GM21526 (cell line): ENCODE measurements around the gene IL17RA.

Experiments used
- ATAC-seq: cut with Tn5 transposase; IDR thresholded peaks from one replicate; pipeline ENCODE4 v1.9.1; 2021; ENCODE audit warnings: moderate library complexity; ENCODE audit not compliant: unreplicated experiment, low FRiP score

Gene IL17RA

GRCh38 chr22:17149076-17149815 is 64.4 kb downstream of the IL17RA start:
- no peak for ATAC-seq

- ATAC-seq: no peak
These were observed 67.5 kb downstream of the IL17RA start for GRCh38 chr22:17152340-17152739.

DNA sequence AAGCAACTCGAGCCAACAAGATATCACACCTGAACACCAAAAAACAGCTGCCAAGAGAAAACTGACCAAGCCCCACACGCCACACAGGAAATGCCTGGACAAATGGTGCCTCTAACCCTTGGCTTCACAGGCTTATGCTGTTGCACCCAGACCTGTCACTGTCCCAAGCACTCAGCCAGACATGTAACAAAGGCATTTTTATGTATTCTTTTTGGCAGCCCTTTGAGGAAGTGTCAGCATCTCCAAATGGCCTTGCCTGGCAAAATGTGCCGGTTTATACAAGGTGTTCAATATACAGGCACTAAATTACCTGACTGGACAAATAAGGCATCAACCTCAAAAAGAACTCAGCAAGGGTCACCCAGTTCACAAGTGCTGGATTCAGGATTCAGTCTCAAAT is 68.2 kb downstream of the IL17RA start:
- ATAC-seq: no peak

DNA sequence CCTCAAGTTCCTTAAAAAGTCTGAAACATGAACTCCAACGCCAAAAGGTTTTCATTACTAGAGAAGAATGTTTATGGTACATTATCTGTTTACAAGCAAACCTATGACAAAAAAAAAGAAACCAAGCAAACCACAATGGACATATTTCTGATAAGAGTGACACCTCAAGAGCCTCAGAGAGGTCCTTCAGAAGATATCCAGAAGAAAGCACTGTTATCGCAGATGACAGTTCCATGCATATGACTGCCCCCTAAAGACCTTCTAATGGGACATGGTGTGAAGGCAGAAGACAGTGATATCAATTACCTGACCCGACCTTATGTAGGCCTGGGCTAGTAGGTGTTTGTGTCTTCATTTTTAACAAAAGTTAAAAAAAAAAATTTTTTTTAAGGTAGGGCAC is 71.1 kb downstream of the IL17RA start:
- ATAC-seq: no peak

DNA sequence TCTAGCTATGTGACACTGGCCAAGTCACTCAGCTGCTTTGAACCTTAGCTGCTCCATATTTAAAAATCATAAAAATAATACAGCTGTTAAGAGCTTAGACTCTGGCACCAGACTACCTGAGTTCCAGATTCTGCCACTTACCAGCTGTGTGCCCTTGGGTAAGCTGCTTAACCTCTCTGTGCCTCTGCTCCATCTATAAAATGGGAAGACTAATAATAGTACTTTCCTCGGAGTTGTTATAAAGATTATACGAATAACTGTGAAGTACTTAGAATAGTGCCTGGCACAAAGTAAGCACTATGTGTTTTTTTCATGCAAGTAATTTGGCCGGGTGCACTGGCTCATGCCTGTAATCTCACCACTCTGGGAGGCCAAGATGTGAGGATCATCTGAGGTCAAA is 72.9 kb downstream of the IL17RA start:
- ATAC-seq: no peak

DNA sequence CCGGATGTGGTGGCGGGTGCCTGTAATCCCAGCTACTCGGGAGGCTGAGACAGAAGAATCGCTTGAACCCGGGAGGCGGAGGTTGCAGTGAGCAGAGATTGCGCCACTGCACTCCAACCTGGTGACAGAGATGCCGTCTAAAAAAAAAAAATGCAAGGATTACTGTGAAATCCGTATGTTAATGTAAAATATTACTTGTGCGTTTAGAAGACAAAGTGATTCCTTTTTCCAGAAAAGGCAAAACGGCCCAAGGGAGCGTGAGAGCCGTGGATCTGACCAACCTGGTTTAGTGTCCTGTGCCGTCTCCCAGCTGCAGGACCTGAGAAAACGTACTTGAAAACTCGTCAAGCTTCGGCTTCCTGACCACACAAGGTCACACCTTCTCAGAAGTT is 73.4 kb downstream of the IL17RA start:
- ATAC-seq: no peak

DNA sequence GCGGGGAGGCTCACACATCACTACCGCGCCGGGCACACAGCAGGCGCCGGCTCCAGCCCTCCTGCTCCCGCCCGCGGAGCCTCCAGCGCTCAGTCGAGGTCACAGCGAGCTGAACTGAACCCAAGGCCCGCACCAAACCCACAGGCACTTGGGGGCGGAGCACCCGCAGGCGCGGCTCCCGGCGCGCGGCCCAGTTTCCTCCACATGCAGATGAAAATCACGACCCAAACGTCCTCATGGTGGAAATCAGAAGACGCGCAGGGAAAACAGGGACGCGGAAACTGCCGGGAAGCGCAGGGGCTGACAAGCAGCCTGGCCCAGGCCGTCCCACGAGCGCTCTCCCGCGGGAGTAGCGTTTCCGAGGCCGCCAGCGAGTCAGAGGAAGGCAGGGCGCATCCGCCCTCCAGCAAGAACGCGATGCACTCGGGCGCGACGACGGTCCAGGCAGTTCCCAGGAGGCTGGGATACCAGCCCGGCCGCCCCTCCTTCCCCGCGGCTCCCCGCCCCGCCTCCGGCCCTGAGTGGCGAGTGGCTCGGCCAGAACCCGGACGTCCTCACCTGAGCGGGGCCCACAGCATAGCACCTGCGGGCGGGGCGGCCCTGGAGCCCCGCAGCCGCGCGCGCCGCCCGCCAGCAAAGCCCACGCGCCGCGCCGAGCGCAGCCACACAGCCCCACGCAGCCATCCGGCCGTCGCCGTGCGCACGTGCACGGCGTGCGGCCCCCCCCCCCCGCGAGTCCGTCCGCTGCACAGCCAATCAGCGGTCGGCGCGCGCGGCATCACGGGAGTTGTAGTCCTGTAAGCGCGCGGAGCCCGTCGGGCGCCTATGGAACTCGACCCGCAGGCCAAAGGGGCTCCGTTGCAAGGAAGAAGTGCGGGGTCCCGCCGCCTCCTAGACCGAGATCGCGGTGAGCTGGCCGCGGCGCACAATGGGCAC is 74.0 kb downstream of the IL17RA start, which contains the start of gene HDHD5:
HDHD5 (minus strand) TSS at position 710 of the 936 bp plus-strand sequence; CDS start at position 684, 26 bp downstream.
- peak; percentile 68 for ATAC-seq

GRCh38 chr22:17159504-17159951 is 74.7 kb downstream of the IL17RA start:
- no peak for ATAC-seq

DNA sequence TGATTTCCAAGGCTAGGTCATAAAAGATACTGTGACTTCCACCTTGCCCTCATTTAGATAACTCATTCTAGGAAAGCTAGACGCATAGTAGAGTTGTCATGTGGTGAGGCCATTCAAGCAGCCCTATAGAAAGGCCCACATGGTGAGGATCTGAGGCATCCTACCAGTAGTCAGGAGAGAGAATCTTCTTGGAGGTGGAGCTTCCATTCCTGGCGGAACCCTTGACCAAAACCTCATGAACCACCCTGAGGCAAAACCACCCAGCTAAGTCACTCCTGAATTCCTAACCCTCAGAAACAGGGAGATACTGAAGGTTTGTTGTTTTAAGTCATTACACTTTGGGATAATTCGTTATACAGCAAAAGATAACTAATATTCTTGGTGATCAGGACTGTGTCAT is 77.2 kb downstream of the IL17RA start:
- ATAC-seq: no peak

DNA sequence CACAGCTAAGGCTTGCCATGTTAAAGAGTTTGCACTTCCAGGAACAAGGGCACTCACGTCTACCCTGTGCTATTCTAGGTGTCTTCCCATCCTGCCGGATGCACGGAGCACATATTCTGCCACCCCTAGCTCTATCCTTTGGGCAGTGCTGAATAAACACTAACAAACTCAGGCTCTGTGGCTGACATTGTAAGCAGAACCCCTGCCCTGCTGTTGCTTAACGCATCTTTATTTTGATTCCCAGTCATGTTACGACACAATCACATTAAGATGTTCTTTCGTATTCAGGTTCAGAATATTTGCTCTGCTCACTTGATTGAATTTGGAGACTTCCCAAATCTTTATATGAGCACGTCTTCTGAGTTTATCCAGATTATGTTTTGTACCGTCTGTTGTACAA is 77.9 kb downstream of the IL17RA start:
- no peak for ATAC-seq

GRCh38 chr22:17164392-17165024 is 79.7 kb downstream of the IL17RA start:
- ATAC-seq: no peak
